GM13977 (cell line): Measurements from ENCODE around the gene OSBPL8.
"Not testable (repeated sequence)": the region's sequence is repeated elsewhere in the genome, so short reads cannot be mapped to it uniquely, and the experiment has no call there.

Experiments used
- DNase-seq: peaks from one replicate; pipeline ENCODE4 v3.0.0; 2012; ENCODE audit warnings: low spot score
- CTCF ChIP-seq: IDR thresholded peaks from 2 replicates; pipeline ENCODE4 v1.5.1; 2012; ENCODE audit warnings: mild to moderate bottlenecking, control low read depth; ENCODE audit not compliant: insufficient read depth; ENCODE audit errors: extremely low read depth, missing control alignments
- in situ Hi-C: fragments of 300-500 bp; cut with MboI; formaldehyde crosslinking; loops from one replicate; pipeline ENCODE4 v1.12.0; 2022; ENCODE audit warnings: low sequenced_read_pairs, low pct_unique_long_range_greater_than_20kb, mixed read lengths, inconsistent platforms; ENCODE audit not compliant: unreplicated experiment

The OSBPL8 gene

GRCh38 chr12:76495556-76495955 lies 64.0 kb downstream of the OSBPL8 start:
- TF ChIP-seq CTCF: no peak
- DNase-seq: no peak
- in situ Hi-C loops: no loop called here

- in situ Hi-C loops: no loop called here
- no peak for DNase-seq
- TF ChIP-seq CTCF: no peak
Measured at GRCh38 chr12:76491292-76491691, 68.3 kb downstream of the OSBPL8 start.

- no peak for TF ChIP-seq CTCF
- DNase-seq: no peak
- in situ Hi-C loops: no loop called here
Measured at GRCh38 chr12:76490763-76491162, 68.8 kb downstream of the OSBPL8 start.

GRCh38 chr12:76489737-76490136 lies 69.8 kb downstream of the OSBPL8 start:
- in situ Hi-C loops: no loop called here
- DNase-seq: no peak
- TF ChIP-seq CTCF: no peak

- TF ChIP-seq CTCF: no peak
- in situ Hi-C loops: no loop called here
- DNase-seq: no peak
Measured at GRCh38 chr12:76486011-76486410, 73.6 kb downstream of the OSBPL8 start.

GRCh38 chr12:76480796-76481195 lies 78.8 kb downstream of the OSBPL8 start:
- DNase-seq: no peak
- in situ Hi-C loops: no loop called here
- no peak for TF ChIP-seq CTCF

GRCh38 chr12:76478045-76478444 lies 81.5 kb downstream of the OSBPL8 start:
- DNase-seq: no peak
- TF ChIP-seq CTCF: no peak
- in situ Hi-C loops: no loop called here

GRCh38 chr12:76472862-76473261 lies 86.7 kb downstream of the OSBPL8 start:
- DNase-seq: not testable (repeated sequence)
- in situ Hi-C loops: loop anchor here (25.0 kb wide), 2 partner anchors 386 to 961 kb away; partner anchors contain the start of genes KRR1 and NAP1L1
